Activated naive CD8-positive, alpha-beta T cell treated with anti-CD3 and anti-CD28 coated beads for 36 hours (primary cell): Measurements from ENCODE around the gene C2CD2. TPM values are rescaled to one million over a fixed set of nuclear protein-coding genes. Genes with fewer than 3 reads are reported as not detected.

Source experiments
- DNase-seq: peaks from one replicate; pipeline ENCODE4 v3.0.0; 2021
- H3K27ac Mint-ChIP-seq: one replicate; pipeline ENCODE4 v1.8.0; 2022; ENCODE audit warnings: mild to moderate bottlenecking, moderate library complexity, mixed read lengths
- H3K27me3 Mint-ChIP-seq: one replicate; pipeline ENCODE4 v1.8.0; 2022; ENCODE audit warnings: mild to moderate bottlenecking, mixed read lengths
- H3K36me3 Mint-ChIP-seq: one replicate; pipeline ENCODE4 v1.8.0; 2021; ENCODE audit warnings: mild to moderate bottlenecking, mixed read lengths
- H3K4me1 Mint-ChIP-seq: one replicate; pipeline ENCODE4 v1.8.0; 2021; ENCODE audit warnings: mixed read lengths
- H3K4me3 Mint-ChIP-seq: one replicate; pipeline ENCODE4 v1.8.0; 2022; ENCODE audit warnings: mild to moderate bottlenecking, moderate library complexity, mixed read lengths
- H3K9me3 Mint-ChIP-seq: one replicate; pipeline ENCODE4 v1.8.0; 2022; ENCODE audit warnings: mixed read lengths
- total RNA-seq, 2 experiments: library from RNA; stranded (reverse); gene quantifications; one replicate each; pipeline ENCODE4 v1.2.3, GENCODE V29; 2021

Gene C2CD2
- total RNA-seq, 2 experiments from 2014 or later: 6.3 to 7.6 TPM

GRCh38 chr21:41888749-41889376 lies 65.0 kb downstream of the C2CD2 start:
- H3K27ac Mint-ChIP-seq: no peak overlapping the region
- H3K9me3 Mint-ChIP-seq: no peaks in the 10 kb centered on the region
- no peak for DNase-seq
- no peaks in the 10 kb centered on the region for H3K27me3 Mint-ChIP-seq
- H3K36me3 Mint-ChIP-seq: no peaks in the 10 kb centered on the region
- no peak overlapping the region for H3K4me3 Mint-ChIP-seq
- H3K4me1 Mint-ChIP-seq: no peaks in the 10 kb centered on the region

DNA sequence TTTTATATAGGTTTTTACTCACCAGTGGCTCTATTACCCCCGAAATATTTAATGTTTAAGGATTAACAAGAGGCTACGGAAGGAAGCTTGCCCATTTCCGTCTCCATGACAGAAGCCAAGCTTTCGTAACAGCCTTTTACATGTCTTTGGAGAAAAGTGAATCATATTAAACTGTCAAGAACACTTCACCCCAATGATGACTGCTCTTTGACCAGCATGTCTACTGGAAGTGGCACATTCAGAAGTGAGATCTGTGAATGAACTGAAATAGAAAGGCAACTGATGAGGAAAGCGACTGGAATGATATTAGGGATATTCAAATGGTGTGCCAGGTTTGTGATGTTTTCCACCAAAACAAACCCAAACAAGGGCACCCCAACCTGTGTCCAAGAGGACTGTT lies 66.2 kb downstream of the C2CD2 start:
- Mint-ChIP-seq H3K9me3 (no peaks in the 10 kb centered on the region), H3K4me3 (no peak overlapping the region), H3K27ac (no peak overlapping the region), H3K27me3 (no peaks in the 10 kb centered on the region), H3K4me1 (no peaks in the 10 kb centered on the region), H3K36me3 (no peaks in the 10 kb centered on the region)
- no peak for DNase-seq

- Mint-ChIP-seq H3K27me3 (peaks cover 2% of the 10 kb centered on the region), H3K9me3 (no peaks in the 10 kb centered on the region), H3K27ac (no peak overlapping the region), H3K4me1 (no peaks in the 10 kb centered on the region), H3K4me3 (no peak overlapping the region), H3K36me3 (no peaks in the 10 kb centered on the region)
- DNase-seq: no peak
Measured at GRCh38 chr21:41886328-41886727, 67.5 kb downstream of the C2CD2 start.

DNA sequence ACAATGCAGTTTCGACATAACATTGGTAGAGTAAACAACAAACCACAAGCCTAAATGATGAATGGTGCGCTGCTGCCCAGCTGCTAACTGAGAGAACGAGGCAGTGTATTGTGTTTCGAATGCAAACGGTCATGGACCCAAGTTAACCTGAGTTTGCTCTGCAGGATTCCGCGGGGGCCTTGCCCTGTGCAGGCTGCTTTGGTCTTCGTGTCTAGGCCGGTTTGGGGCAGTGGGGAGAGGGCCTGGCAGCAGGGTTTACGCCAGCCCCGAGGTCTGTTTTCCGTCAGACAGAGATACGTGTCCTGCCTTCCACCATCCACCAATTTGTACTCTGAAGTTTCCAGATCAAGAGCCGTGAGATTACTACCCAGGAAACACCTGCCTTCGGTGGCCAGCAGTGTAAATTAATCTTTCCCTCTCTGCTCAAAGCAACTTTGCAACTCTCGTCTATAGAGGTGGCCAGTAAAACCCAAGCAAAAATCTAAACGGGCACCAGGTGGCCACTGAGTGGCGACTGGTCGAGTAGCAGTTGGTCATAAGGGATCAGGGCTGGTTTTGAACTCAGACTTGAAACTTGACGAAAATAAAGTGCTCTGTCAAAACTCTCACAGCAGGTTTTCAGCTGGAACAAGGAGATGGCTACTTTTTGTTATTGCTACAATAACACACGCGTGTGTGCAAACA lies 68.3 kb downstream of the C2CD2 start:
- no peak for DNase-seq
- Mint-ChIP-seq H3K9me3 (no peaks in the 10 kb centered on the region), H3K36me3 (no peaks in the 10 kb centered on the region), H3K4me3 (no peak overlapping the region), H3K27me3 (peaks cover 3% of the 10 kb centered on the region), H3K4me1 (peaks cover under 1% of the 10 kb centered on the region), H3K27ac (no peak overlapping the region)

DNA sequence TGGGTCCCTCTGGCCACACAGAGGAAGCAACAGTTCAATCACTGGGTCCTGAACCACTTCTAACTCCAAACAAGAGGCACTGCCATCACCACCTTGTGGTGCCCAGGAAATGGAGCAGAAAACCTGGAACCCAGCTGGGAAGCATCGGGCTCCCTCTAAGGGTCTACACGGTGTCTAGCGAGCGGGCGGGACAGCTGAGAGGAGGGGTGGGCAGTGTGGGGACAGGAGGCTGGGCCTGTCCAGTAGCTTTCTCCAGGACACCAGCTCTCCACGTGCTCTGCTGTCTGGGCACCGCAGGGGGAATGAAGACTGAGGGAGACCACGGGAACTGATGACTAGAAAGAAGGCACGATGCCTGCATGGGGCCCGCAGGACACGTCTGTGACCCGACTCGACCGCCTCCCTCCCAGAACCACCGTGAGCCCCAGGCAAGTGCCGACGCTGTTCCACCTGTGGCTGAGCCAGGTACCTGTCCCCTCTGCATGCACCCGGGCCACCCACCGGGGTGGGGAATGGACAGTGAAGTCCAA lies 69.3 kb downstream of the C2CD2 start:
- peaks cover 3% of the 10 kb centered on the region for H3K27me3 Mint-ChIP-seq
- peaks cover 4% of the 10 kb centered on the region for H3K4me1 Mint-ChIP-seq

DNA sequence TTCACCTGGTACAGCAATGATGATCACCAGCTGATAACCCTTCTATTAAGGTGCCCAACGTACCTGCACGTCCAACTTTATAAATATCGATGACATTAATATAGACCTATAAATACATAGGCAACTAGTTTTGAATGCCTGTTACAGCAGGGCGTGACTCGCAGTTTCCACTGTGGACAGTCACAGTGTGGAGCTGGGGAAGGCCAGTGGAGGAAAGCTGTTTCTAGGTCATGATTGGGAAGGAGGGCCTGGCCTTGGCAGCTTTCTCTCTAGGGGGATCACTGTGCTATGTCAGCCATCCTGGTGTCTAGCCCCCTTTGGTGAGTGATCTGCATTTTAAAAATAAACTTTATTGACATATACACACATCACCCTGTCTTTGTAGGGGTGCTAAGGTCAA lies 70.2 kb downstream of the C2CD2 start:
- peaks cover 2% of the 10 kb centered on the region for H3K36me3 Mint-ChIP-seq
- peaks cover 4% of the 10 kb centered on the region for H3K4me1 Mint-ChIP-seq
- H3K27ac Mint-ChIP-seq: no peak overlapping the region
- DNase-seq: no peak
- H3K9me3 Mint-ChIP-seq: no peaks in the 10 kb centered on the region
- H3K4me3 Mint-ChIP-seq: no peak overlapping the region
- peaks cover 3% of the 10 kb centered on the region for H3K27me3 Mint-ChIP-seq

More for the DNA sequence above, 69.3 kb downstream of the C2CD2 start:
- peaks cover 2% of the 10 kb centered on the region for H3K36me3 Mint-ChIP-seq
- no peak overlapping the region for H3K4me3 Mint-ChIP-seq
- no peaks in the 10 kb centered on the region for H3K9me3 Mint-ChIP-seq
- DNase-seq: no peak
- H3K27ac Mint-ChIP-seq: no peak overlapping the region

GRCh38 chr21:41881051-41881450 lies 72.8 kb downstream of the C2CD2 start:
- Mint-ChIP-seq H3K9me3 (no peaks in the 10 kb centered on the region), H3K36me3 (peaks cover 13% of the 10 kb centered on the region), H3K27me3 (peaks cover 3% of the 10 kb centered on the region), H3K4me3 (peak overlapping the region; percentile 19), H3K27ac (no peak overlapping the region), H3K4me1 (peaks cover 20% of the 10 kb centered on the region)
- no peak for DNase-seq

DNA sequence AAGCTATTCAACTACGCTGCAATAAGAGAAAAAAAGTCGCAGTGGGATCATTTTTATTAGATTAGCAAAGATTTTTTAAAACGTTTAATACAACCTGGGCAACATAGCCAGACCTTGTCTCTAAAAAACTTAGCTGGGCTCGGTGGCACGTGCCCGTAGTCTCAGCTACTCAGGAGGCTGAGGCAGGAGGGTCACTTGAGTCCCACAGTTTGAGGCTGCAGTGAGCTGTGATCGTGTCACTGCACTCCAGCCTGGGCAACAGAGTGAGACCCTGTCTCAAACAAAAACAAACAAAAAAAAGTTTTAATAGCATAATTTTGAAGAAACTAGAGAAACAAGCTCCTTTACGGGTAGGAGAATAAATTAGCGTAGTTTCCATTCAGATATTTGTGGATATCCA lies 73.7 kb downstream of the C2CD2 start:
- H3K9me3 Mint-ChIP-seq: no peaks in the 10 kb centered on the region
- DNase-seq: no peak
- peak overlapping the region; percentile 95 for H3K27ac Mint-ChIP-seq
- H3K36me3 Mint-ChIP-seq: peaks cover 13% of the 10 kb centered on the region
- peak overlapping the region; percentile 89 for H3K4me3 Mint-ChIP-seq
- peaks cover 23% of the 10 kb centered on the region for H3K4me1 Mint-ChIP-seq
- peaks cover 3% of the 10 kb centered on the region for H3K27me3 Mint-ChIP-seq

- H3K36me3 Mint-ChIP-seq: peaks cover 13% of the 10 kb centered on the region
- peaks cover 3% of the 10 kb centered on the region for H3K27me3 Mint-ChIP-seq
- DNase-seq: peak; percentile 86
- H3K4me3 Mint-ChIP-seq: peak within 1 kb of the TSS; percentile 89
- H3K4me1 Mint-ChIP-seq: peaks cover 23% of the 10 kb centered on the region
- H3K9me3 Mint-ChIP-seq: no peaks in the 10 kb centered on the region
- peak within 1 kb of the TSS; percentile 95 for H3K27ac Mint-ChIP-seq
Measured at GRCh38 chr21:41879190-41879998, 74.4 kb downstream of the C2CD2 start, which contains the start of gene PRDM15. TSS of gene PRDM15 (minus strand) at chr21:41879344. CDS start at chr21:41860363, 18,981 bp downstream.

- H3K36me3 Mint-ChIP-seq: peaks cover 13% of the 10 kb centered on the region
Measured at GRCh38 chr21:41878831-41879189, 75.0 kb downstream of the C2CD2 start.

DNA sequence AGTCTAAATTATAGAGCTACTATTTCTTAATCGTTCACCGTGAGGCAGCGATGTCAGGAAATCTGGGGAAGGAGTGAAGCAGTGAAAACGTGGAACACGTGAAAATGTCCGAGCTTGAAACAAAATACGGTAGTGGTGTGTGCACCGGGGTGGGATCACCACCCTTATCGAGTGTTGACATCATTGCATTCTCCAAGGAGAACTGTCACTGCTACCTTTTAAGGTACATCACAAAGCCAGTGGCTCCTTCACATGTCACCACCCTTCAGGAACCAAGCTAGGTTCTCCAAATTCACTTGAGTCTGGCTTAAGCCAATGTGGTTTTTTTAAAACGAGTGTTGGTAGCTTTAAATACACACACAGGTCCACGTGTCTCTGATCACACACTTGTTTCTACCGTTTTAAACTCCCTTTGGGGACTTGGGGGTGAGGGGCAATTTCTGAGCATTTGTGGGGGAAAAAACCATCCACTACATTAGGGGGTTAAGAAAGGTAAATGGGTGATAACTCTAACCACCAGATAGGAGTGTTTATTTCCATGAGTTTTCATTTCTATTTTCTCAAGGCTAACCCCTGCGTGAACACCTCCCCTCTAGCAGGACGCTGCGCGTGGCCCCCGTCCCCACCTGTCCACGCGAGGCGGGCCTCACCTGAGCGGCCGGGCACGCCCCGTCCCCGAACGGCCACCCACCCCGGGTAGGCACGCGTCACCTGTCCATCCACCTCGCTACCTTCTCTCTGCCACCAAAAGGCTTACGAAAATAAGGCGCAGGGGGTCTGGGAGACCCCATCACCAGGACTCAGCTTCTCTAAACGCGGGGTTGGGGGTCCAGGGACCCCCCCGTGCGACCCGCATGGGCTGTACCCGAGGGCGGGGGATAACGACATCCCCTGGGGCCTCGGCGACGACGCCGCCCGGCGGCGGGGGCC lies 75.7 kb downstream of the C2CD2 start:
- peak; percentile 38 for DNase-seq
- H3K4me3 Mint-ChIP-seq: peak overlapping the region; percentile 88
- peaks cover 13% of the 10 kb centered on the region for H3K36me3 Mint-ChIP-seq
- peak overlapping the region; percentile 89 for H3K27ac Mint-ChIP-seq
- H3K9me3 Mint-ChIP-seq: no peaks in the 10 kb centered on the region
- H3K4me1 Mint-ChIP-seq: peaks cover 26% of the 10 kb centered on the region
- peaks cover 3% of the 10 kb centered on the region for H3K27me3 Mint-ChIP-seq

More at GRCh38 chr21:41878831-41879189, 75.0 kb downstream of the C2CD2 start:
- Mint-ChIP-seq H3K4me1 (peaks cover 26% of the 10 kb centered on the region), H3K27me3 (peaks cover 3% of the 10 kb centered on the region), H3K4me3 (no peak overlapping the region), H3K9me3 (no peaks in the 10 kb centered on the region), H3K27ac (no peak overlapping the region)
- DNase-seq: peak; percentile 82

DNA sequence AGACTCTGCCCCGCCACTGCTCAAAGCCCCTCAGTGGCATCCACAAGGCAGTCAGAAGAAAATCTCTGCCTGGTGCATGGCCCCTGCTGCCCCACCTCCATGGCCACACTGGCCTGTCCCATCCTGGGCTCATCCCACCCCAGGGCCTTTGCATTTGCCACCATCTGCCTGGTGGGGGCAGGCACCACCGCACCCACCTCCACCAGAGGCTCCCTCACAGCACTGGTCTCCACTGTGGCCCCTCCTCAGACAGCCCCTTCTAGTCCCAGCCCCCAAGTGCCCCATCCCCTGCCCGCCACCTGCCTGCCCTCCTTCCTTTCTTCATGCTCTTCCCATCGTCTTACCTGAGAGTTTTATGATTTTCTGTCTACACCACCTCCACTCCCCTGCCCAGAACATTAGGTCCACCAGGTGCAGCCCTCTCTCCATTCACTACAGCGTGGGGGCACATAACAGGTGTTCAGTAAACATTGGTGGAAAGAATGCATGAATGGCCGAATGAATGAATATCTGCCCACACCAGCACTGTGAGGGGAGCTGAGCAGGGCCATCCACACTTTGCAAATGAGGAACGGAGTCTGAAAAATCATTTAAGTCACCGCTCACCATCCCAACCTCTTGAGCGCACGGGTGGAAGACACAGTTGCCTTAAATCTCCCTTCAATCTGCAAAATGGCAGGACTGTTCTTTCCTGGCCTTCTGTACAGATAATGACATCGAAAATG lies 76.7 kb downstream of the C2CD2 start:
- no peak for DNase-seq
- peak overlapping the region; percentile 88 for H3K4me3 Mint-ChIP-seq
- H3K36me3 Mint-ChIP-seq: peaks cover 13% of the 10 kb centered on the region
- H3K27me3 Mint-ChIP-seq: peaks cover 3% of the 10 kb centered on the region
- peaks cover 26% of the 10 kb centered on the region for H3K4me1 Mint-ChIP-seq
- H3K27ac Mint-ChIP-seq: no peak overlapping the region
- H3K9me3 Mint-ChIP-seq: no peaks in the 10 kb centered on the region

- H3K4me3 Mint-ChIP-seq: no peak overlapping the region
- no peak for DNase-seq
- no peak overlapping the region for H3K27ac Mint-ChIP-seq
- H3K36me3 Mint-ChIP-seq: peaks cover 13% of the 10 kb centered on the region
- H3K4me1 Mint-ChIP-seq: peaks cover 29% of the 10 kb centered on the region
- peaks cover 2% of the 10 kb centered on the region for H3K27me3 Mint-ChIP-seq
- H3K9me3 Mint-ChIP-seq: no peaks in the 10 kb centered on the region
Measured at GRCh38 chr21:41876396-41876795, 77.4 kb downstream of the C2CD2 start.

GRCh38 chr21:41875086-41875485 lies 78.7 kb downstream of the C2CD2 start:
- Mint-ChIP-seq H3K4me3 (no peak overlapping the region), H3K36me3 (peaks cover 13% of the 10 kb centered on the region), H3K27ac (no peak overlapping the region), H3K27me3 (no peaks in the 10 kb centered on the region), H3K9me3 (no peaks in the 10 kb centered on the region), H3K4me1 (peaks cover 24% of the 10 kb centered on the region)
- no peak for DNase-seq
